Fibroblast of skin of left quadriceps (primary cell): ENCODE data around the gene TTLL7.
"Not testable (repeated sequence)": the region's sequence is repeated elsewhere in the genome, so short reads cannot be mapped to it uniquely, and the experiment has no call there.

Experiments used
- DNase-seq, 2 experiments: peaks; one replicate each; pipeline ENCODE4 v3.0.0-alpha.2; 2013; ENCODE audit warnings: low read depth in 2 of 2

TTLL7 gene

DNA sequence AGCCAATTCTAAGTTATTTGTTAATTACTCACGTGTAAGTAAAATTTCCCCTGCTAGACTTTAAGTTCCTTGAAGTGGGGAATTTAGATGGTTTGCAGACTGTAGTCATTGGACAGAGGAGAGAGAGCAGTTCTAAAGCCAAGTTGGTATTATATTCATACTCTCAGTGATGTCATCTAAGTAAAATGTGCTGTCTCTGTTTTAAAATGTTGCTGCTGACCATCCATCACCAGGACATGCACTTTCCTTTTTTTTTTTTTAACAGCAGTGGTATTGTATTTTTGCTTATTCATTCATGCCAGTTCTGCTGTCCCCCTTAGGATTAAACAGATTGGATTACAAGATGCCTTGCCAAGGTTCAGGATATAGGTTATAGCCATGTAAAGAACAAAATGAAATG is 2.3 kb downstream of the TTLL7 start:
- DNase-seq = no peak

DNA sequence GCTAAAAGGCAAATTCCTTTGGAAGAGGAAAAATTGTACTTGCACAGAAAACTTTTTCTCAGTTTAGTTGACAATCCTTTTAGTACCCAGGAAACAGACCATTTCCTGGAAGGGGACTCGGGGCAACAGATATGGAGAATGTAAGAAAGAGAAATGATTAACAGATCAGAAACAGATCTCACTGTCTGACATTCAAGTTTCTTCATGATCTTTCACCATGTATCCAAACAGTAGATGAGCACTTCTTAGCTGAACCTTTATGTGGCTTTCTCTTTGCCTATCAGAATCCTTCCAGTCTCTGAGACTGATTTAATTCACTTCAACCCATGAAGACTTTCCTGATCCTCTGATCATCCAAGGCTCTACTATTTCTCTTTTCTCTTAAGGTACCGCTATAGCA is 2.7 kb downstream of the TTLL7 start:
- DNase-seq = no peak

DNA sequence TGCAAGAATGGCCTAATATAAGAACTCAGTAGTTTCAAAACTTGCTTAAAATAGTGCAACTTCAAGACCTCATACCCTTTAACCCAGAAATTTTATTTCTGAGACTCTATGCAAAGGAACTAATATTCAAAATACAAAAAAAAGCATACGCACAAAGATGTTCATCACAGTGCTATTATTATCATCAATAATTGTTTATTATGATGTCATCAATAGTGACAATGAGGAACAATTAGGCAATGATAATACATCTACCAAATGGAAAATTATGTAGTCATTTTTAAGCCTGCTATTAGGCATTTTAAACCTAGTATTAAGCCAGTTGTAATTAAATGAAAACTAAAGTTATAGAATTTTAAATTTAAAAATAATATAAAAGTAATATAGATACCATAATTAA is 3.3 kb downstream of the TTLL7 start:
- no peak for DNase-seq

DNA sequence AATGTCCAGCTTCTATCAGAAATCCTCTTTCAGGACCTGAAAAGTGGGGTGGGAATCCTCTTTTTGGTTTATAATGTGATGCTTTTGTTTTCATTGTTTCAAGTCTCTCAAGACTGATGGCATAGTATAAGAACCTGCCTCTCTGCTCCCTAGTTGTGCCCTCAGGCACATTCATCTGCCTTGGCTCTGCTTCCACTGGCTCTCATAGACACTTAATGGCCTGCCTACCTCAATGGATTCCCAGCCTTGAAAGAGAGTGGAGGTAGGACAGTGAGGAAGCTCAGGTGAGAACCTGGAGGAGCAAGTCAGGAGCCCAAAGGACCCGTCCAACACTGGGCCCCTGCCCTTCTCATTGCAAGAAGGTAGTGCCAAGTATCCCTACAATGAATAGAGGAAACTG is 4.8 kb downstream of the TTLL7 start:
- DNase-seq = no peak

DNA sequence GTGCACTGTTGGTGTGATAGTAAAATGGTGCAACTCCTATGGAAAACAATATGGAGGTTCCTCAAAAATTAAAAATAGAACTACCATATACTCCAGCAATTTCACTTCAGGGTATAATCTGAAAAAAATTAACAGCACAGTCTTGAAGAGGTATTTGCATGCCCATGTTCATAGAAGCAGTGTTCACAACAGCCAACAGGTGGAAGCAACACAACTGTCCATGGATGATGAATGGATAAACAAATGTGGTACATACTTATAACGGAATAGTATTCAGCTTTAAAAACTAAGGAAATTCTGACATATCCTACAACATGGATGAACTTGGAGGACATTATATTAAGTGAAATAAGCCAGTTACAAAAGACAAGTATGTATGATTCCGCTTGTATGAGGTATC is 8.2 kb downstream of the TTLL7 start:
- no peak for DNase-seq

DNA sequence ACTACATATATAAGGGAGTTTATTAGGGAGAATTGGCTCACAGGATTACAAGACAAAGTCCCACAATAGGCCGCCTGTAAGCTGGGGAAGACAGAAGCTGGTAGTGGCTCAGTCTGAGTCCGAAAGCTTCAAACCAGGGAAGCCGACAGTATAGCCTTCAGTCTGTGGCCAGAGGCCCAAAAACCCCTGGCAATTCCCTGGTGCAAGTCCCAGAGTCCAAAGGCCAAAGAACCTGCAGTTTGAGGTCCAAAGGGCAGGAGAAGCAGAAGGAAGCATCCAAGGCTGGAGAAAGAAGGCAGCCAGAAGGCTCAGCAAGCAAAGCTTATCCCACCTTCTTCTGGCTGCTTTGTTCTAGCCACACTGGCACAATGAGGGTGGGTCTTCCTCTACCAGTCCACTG is 13.9 kb downstream of the TTLL7 start:
- no peak for DNase-seq

DNA sequence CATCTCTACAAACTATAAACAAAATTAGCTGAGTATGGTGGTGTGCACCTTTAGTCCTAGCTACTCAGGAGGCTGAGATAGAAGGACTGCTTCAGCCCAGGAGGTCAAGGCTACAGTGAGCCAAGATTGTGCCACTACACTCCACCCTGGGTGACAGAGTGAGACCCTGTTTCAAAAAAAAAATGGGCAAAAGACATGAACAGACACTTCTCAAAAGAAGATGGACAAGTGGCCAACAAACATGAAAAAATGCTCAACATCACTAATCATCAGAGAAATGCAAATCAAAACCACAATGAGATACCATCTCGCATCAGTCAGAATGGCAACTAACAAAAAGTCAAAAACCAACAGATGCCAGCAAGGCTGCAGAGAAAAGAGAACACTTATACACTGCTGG is 15.0 kb downstream of the TTLL7 start:
- not testable (repeated sequence) for DNase-seq

DNA sequence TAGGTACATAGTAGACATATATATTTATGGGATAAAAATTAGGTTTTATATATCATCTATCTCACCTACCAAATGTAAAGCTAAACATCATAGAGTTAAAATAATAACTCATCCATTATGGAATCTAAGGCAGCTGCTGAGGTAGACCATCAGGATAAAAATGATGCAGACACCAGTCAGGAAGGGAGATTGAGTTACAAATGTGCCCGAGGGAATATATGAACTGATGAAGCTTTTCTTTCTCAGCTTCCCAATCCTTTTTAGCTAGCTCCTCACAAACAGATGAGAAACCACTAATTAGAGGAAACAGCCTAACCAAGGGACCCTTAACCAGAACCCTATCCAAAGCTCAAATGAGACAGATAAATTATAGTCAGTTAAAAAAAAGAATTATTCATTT is 20.9 kb downstream of the TTLL7 start:
- DNase-seq = no peak

DNA sequence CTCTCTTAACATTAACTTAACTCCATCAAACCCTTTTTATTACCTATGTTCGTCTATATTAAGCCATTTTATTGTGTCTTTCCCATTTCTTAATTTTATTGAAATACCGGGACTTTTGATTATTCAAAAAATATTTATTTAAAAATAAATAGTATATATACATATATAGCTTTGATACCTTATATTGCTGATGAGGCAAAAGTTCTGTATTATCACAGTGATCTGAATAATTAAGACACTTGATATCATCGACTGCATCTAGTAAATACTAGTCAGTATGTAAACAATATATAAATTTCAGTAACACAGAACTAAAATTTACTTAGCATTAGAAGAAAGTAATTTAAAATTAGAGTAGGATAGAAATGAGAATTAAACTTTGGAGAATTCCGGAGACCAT is 22.0 kb downstream of the TTLL7 start:
- no peak for DNase-seq

DNA sequence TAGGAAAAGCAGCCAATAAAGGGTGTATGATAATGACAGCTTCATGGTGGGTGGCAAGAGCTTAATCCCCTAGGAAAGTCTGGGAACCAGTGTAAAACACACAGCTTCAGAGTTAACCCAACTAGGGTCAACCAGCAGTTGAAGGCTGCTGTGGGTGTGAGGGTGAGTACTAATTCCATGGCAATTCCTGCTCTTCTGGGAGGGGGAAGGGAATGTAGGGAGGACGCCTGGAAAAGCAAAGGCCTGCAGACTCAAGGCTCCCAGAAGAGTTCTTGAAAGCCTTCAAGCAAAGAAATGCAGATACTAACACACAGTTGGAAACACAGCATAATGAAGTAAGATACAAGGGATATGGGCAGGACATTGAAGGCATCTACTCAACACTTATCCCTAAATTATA is 28.1 kb downstream of the TTLL7 start:
- no peak for DNase-seq

DNA sequence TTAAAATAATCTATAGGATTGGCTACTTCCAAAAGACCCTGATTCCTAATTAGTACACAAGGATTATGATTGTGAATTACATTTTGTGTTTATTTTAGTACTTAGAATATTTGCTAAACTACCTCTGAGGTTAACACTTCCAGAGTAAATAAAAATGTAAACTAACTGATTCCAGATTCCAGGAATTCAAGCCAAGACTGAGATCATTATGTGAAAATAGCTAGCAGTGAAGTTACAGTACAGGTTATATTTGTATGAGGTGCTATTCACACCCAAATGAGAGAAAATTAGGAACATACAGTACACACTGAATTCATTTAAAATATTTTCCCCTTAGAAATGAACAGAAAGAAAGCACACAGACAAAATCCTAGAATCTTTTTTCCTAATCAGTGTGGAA is 28.8 kb downstream of the TTLL7 start:
- no peak for DNase-seq

DNA sequence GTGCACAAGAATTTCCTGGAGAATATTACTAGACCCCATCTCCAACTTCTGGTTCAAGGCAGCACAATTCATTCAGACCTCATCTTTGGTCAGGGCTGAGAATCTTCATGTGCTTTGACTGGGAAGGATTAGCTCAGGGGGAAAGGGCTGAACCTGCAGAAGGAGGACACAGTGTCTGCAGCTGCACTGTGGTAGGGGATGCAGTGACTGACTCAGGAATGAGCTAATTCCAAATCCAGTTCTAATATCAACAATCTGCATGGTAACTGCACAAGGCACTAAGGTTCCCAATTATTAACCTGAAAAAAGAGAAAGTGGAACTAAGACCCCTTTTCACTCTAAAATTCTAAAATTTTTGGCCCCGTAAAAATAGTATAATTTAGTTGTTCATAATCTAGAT is 31.6 kb downstream of the TTLL7 start:
- no peak for DNase-seq

DNA sequence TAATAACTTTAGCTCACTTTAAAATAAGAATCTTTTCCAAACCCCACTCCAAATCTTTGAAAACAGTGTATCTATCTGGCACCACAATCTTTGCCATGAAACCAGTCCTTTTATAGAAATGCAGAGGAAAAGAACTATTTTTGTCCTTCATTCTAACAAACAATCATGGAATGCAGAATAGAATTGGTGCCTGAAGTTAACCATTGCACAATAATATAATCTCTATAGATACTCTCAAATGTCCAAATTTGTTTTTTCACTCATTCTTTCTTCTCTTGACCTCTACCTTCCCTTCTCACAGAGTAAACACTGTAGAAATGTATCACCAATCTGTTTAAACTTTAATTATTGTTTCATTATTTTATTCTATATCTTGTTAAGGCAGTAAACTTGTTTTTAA is 34.8 kb downstream of the TTLL7 start:
- DNase-seq = no peak

DNA sequence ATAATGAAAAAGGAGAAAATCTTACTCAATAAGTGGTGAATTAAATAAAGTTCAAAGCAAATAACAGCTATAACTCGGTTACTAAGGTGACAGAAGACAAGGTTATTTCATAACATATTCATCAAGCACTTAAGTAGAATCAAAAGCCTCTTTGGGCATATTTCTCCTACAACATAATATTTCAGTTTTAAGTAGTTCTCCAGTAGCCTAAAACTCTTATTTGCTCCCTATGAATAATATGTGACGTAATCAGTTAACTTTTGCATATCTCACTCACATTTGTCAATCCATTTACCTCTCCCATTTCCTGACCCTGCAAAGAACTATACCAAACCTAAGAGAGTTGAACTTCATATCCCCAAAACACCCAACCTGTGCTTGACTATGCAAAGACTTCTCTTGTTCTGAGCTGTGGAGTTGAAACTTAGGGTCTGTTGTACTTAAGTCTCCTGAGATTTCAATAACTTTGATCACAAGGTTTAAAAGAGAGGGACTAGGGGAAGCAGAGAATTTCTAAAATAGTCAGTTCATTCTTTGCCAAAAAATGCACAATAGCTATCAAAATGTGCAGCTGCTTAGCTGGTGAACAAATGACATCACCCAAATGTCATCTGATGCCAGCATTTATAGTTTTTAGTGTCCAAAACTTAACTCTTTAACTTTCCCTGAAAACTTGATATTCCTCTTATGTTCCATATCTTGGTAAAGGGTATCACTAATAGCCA is 37.2 kb downstream of the TTLL7 start:
- no peak for DNase-seq

DNA sequence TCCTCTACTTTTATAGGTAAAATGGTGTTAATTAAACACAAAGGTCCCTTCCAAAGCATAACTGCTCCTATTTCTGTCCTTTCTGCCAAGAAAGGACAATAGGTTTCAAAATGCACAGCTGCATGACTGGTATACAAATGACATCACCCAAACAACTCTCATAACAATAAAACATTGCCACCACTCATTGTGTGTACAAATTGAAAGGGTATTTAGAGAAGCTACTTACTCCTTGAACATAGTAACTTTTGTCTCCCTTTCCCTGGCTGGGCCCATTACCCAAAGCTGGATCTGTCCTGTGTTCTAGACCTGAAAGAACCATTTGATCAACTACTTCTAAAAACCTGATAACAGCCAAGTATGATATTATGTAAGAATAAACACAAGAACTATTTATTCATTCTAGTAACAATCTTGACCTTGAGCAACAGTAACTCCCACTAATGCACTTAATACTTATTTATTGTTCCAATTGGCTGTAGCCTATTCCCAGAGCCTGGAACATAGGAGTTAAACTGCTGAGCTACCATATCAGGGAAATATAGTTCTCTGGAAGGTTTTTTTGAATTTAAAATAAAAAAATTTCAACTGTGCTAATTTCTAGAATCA is 38.2 kb downstream of the TTLL7 start:
- DNase-seq = no peak

DNA sequence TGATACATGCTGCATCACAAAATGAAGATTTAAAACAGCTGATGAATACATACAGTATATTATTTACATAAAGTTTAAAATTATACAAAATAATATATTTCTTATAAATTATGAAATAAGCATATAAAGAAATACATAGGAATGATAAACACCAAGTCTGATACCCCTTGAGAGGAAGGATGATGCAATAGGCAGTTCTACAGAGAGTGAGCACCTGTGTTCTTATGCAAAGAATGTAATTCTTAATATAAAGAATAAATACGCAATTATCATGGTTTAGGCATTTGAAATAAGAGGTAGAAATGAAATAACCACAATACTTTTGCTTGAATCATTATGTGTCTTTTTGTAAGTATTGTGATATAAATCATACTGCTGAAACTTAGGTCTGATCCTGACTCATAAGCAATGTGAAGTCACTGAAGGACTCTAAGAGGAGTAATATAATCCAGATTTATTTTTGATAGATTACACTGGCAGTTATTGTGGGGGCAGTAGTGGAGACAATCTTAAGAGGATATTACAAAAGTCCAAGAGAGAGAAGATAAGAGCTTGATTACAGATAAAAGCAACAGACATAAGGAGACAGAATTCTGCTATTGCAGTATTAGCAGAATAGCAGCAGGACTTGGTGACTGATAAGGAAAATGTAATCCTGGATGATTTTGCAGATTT is 39.0 kb downstream of the TTLL7 start:
- DNase-seq = peak; percentile 53 to 56

DNA sequence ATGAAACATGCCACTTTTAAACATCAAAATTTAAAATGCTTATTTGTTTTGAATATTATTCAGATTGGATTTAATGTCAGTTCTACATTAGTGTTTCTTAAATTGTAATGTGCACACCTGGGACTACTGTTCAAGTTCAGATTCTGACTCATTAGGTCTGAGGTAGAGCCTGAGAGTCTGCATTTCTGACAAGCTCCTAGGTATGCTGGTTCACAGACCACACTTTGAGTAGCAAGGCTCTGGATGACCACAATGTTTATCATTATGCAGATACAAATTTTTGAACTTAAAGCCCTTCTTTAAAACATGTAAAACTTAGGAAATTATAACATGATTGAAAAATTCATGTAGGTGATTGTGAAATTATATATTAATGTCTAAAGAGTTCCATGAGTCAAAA is 40.2 kb downstream of the TTLL7 start:
- no peak for DNase-seq

DNA sequence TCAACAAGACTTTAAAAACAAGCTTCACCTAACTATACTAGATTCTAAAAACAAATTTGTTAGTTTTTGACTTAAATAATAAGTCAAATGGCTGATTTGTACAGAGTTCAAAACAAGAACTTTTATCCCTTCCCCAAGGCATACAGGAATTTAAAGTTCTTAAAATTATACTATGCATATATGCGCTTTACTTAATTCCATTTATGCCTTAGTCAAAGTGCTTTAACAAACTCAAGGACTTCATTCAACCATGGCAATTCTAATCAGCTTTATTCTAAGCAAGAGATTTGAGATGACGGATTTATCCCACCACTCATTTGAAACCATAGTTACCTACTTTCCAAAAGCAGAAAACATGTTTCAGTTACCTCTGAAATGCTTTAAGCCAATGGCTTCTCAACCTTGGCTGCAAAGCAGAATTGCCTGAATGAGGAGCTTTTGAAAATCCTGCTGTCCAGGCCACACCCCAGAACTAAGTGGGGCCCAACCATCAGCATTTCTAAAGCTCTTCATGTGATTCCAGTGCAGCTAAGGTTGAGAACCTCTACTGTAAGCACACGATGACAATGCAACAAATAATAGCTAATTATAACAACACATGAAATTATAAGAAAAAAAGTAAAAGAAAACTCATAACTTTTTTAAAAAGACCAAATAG is 44.6 kb downstream of the TTLL7 start:
- no peak for DNase-seq

DNA sequence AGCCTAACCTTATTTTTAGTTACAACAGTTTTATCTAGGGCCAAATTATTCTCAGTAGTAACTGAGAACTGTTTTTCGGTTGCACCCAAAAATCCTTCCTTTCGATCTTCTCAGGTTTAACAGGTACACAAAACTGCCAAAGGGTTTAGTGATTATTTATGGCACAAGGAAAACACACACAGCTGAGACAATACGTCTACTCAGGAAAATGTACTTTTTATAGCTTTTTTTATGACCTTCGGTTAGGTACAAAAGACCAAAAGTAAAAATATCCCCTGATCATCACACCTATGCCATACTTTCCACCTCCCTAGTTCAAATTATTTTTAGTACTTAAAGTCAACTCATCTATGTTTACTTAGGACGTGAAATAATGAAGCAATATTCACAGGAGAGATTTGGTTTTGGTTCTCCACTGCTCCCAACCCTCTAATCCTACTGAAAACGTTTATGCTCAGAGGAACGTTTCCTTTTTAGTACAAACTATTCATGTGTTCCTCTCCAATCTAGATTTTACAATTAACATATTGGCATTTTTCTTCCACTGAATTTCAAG is 48.7 kb downstream of the TTLL7 start:
- no peak for DNase-seq

DNA sequence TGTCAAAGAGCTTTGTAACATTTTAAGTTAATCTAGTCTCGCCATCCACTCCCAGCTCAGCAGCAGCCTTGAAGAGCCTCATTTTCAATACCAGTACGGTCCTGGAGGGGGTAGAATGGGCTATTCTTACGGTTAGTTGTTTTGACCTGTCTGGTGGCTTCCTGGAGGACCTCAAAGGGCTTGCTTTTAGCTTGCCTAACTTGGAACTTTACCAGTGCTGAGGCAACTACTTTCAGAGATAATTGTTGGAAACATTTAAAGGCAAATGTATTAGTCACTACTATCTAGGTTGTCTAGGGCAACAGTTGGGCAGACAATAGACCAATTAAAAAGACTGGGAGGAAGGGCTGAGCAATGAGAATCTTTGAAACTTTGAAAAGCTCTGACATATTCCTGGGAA is 56.0 kb downstream of the TTLL7 start:
- no peak for DNase-seq

DNA sequence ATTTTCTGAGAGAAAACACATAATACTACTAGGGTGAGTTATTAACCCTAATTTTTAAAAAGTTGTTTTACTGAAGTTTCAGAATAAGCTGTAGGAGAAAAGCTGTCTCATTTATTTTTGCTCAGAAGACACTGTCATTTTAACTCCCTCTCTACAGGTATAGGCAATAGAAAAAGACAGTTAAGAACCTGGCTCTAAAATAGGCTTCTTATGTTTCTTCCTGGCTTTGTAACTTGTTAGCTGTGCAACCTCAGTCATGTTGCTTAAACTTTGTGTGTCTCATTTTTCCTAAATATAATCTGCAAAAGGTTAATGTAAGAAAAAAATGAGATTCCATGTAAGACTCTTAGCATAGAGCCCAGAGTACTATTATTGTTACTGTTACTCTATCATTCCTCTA is 64.4 kb downstream of the TTLL7 start:
- DNase-seq = no peak

DNA sequence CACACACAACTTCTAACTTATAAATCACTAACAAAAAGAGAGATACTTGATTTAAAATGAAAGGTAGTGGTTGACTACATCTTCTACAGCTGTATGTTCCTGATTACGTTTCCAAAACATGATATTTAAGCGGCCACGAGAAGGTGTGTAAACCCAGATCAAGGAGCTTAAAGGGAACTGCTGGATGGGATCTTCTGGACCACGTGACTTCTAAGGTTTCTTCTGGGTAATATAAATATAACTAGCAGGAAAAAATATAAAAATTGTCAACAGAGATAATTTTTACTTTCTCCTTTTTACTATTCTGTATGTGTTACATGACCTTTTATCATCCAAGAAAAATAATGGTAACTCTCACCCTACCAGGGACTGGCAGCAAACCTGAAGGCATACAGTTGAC is 66.2 kb downstream of the TTLL7 start:
- no peak for DNase-seq

DNA sequence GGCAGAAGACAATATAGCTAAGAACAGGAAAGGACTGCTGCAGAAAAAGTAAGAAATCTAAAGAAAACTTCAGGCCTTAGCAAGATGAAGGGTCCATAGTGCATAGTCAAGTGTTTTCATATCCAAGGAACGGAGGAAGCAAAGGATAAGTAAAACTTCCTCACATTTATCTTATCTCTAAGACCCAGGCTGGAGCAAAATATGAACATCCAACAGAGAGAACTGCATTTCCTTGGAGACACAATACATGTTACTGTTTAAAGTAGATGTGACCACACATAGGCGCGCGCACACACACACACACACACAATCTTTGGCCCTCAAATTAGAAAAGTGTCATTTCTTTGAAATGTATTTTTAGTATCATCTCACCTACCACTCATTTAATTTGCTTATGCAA is 66.7 kb downstream of the TTLL7 start:
- DNase-seq = no peak
